SK-N-SH treated with all-trans-retinoic acid at 6 μM for 48 hours (cell line): ENCODE data around the gene PCNA.

ENCODE experiments used
- ATAC-seq: fragments of 200-7000 bp; cut with Tn5 transposase; 3 replicates; pipeline ENCODE4 v1.9.1; 2020; ENCODE audit warnings: mild to moderate bottlenecking, moderate library complexity
- BACH2 ChIP-seq: fragments of 250-450 bp; sonication (Bioruptor Pico); IDR thresholded peaks from 2 replicates; pipeline ENCODE4 v1.9.0; 2021; ENCODE audit warnings: mild to moderate bottlenecking, borderline replicate concordance
- CSDC2 ChIP-seq: fragments of 250-450 bp; sonication (Bioruptor Pico); IDR thresholded peaks from 2 replicates; pipeline ENCODE4 v1.5.0; 2020; ENCODE audit warnings: mild to moderate bottlenecking, moderate library complexity
- ESRRG ChIP-seq: fragments of 250-450 bp; sonication (Bioruptor Pico); IDR thresholded peaks from 2 replicates; pipeline ENCODE4 v1.6.1; 2021; ENCODE audit warnings: mild to moderate bottlenecking
- GLIS3 ChIP-seq: fragments of 250-450 bp; sonication (Bioruptor Pico); IDR thresholded peaks from 2 replicates; pipeline ENCODE4 v1.5.0; 2020; ENCODE audit warnings: mild to moderate bottlenecking, moderate library complexity
- ISL1 ChIP-seq: fragments of 250-450 bp; sonication (Bioruptor Pico); IDR thresholded peaks from 2 replicates; pipeline ENCODE4 v2.1.2; 2022; ENCODE audit warnings: mild to moderate bottlenecking, moderate library complexity
- PPARA ChIP-seq: fragments of 250-450 bp; sonication (Bioruptor Pico); IDR thresholded peaks from 2 replicates; pipeline ENCODE4 v1.5.0; 2020; ENCODE audit warnings: mild to moderate bottlenecking, borderline replicate concordance
- RARB ChIP-seq: fragments of 250-450 bp; sonication (Bioruptor Pico); IDR thresholded peaks from 2 replicates; pipeline ENCODE4 v1.8.0; 2021; ENCODE audit warnings: mild to moderate bottlenecking, moderate library complexity
- SNAI2 ChIP-seq: fragments of 250-450 bp; sonication (Bioruptor Pico); IDR thresholded peaks from 2 replicates; pipeline ENCODE4 v1.5.0; 2020; ENCODE audit warnings: mild to moderate bottlenecking, moderate library complexity
- TCF4 ChIP-seq: fragments of 250-450 bp; sonication (Bioruptor Pico); IDR thresholded peaks from 2 replicates; pipeline ENCODE4 v1.8.0; 2021; ENCODE audit warnings: mild to moderate bottlenecking, moderate library complexity, borderline replicate concordance
- ZFP3 ChIP-seq: fragments of 250-450 bp; sonication (Bioruptor Pico); IDR thresholded peaks from 2 replicates; pipeline ENCODE4 v1.5.0; 2020; ENCODE audit warnings: mild to moderate bottlenecking, moderate library complexity
- ZFP30 ChIP-seq: fragments of 450-650 bp; formaldehyde crosslinking; IDR thresholded peaks from 2 replicates; pipeline ENCODE4 v1.5.0; 2022; ENCODE audit warnings: mild to moderate bottlenecking, moderate library complexity
- ZNF565 ChIP-seq: fragments of 450-650 bp; formaldehyde crosslinking; conservative IDR thresholded peaks from 2 replicates; pipeline ENCODE4 v1.5.0; 2020; ENCODE audit warnings: low read depth, mild to moderate bottlenecking, moderate library complexity
- ZNF70 ChIP-seq: fragments of 450-650 bp; formaldehyde crosslinking; IDR thresholded peaks from 2 replicates; pipeline ENCODE4 v1.5.0; 2020; ENCODE audit warnings: mild to moderate bottlenecking, moderate library complexity
- ZNF8 ChIP-seq: fragments of 450-650 bp; formaldehyde crosslinking; IDR thresholded peaks from 2 replicates; pipeline ENCODE4 v1.5.0; 2020; ENCODE audit warnings: mild to moderate bottlenecking, moderate library complexity
- TF ChIP-seq, protein P1 (sequence below): fragments of 250-450 bp; sonication (Bioruptor Pico); IDR thresholded peaks from 2 replicates; pipeline ENCODE4 v1.5.1; 2020; ENCODE audit warnings: low read depth, mild to moderate bottlenecking, moderate library complexity
- TF ChIP-seq, protein P2 (sequence below): fragments of 250-450 bp; sonication (Bioruptor Pico); IDR thresholded peaks from 2 replicates; pipeline ENCODE4 v1.8.0; 2020; ENCODE audit warnings: mild to moderate bottlenecking, moderate library complexity, borderline replicate concordance
- TF ChIP-seq, protein P3 (sequence below): fragments of 250-450 bp; sonication (Bioruptor Pico); IDR thresholded peaks from 2 replicates; pipeline ENCODE4 v1.5.0; 2020; ENCODE audit warnings: mild to moderate bottlenecking, moderate library complexity
- TF ChIP-seq, protein P4 (sequence below): fragments of 250-450 bp; sonication (Bioruptor Pico); IDR thresholded peaks from 2 replicates; pipeline ENCODE4 v1.5.1; 2021; ENCODE audit warnings: mild to moderate bottlenecking, moderate library complexity
- TF ChIP-seq, protein P5 (sequence below): fragments of 250-450 bp; sonication (Bioruptor Pico); IDR thresholded peaks from 2 replicates; pipeline ENCODE4 v1.8.0; 2021; ENCODE audit warnings: low read depth, mild to moderate bottlenecking, moderate library complexity, borderline replicate concordance

Gene PCNA

DNA sequence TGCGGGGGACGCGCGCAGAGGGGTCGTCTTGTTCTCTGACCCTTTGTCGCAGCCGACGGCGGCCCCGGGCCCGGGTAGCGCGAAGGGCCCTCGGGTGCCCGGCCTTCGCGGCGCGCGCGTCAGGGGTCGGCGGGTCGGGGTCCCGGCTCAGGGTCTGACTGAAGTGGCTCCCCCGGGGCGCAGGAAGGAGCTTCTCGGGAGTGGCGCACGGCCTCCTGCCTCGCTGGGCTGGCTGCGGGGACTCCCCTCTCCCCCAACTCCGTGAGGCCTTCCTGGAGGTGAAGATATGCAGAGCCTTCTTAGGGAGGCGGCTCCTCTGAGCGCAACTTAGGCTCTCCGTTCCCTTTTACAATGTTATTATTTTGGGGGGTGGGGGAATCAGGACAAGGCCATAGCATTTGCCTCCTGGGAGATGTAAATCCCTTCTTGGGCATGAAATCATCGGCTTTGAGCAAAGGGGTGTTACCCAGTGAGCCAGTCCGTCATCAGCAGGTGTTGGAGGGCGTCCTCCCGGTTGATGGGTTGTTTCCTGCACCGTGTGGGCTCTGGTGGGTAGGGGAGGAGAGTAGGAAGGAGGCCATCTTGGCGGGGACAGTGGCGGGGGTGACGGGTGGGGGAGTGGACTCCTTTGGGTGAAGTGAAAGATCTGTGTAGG, 7.6 kb upstream of the PCNA start:
- ATAC-seq: peak; percentile 50
- TF ChIP-seq ZFP3 (CRISPR knock-in tag) (no peak), ISL1 (CRISPR knock-in tag) (no peak), ZNF565 (CRISPR knock-in tag) (no peak), TCF4 (no peak), ZFP30 (CRISPR knock-in tag) (no peak), SNAI2 (CRISPR knock-in tag) (no peak), PPARA (CRISPR knock-in tag) (no peak), RARB (no peak), BACH2 (CRISPR knock-in tag) (no peak), GLIS3 (no peak)
- TF ChIP-seq, protein P1, sequence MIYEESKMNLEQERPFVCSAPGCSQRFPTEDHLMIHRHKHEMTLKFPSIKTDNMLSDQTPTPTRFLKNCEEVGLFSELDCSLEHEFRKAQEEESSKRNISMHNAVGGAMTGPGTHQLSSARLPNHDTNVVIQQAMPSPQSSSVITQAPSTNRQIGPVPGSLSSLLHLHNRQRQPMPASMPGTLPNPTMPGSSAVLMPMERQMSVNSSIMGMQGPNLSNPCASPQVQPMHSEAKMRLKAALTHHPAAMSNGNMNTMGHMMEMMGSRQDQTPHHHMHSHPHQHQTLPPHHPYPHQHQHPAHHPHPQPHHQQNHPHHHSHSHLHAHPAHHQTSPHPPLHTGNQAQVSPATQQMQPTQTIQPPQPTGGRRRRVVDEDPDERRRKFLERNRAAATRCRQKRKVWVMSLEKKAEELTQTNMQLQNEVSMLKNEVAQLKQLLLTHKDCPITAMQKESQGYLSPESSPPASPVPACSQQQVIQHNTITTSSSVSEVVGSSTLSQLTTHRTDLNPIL (CRISPR knock-in tag): no peak

DNA sequence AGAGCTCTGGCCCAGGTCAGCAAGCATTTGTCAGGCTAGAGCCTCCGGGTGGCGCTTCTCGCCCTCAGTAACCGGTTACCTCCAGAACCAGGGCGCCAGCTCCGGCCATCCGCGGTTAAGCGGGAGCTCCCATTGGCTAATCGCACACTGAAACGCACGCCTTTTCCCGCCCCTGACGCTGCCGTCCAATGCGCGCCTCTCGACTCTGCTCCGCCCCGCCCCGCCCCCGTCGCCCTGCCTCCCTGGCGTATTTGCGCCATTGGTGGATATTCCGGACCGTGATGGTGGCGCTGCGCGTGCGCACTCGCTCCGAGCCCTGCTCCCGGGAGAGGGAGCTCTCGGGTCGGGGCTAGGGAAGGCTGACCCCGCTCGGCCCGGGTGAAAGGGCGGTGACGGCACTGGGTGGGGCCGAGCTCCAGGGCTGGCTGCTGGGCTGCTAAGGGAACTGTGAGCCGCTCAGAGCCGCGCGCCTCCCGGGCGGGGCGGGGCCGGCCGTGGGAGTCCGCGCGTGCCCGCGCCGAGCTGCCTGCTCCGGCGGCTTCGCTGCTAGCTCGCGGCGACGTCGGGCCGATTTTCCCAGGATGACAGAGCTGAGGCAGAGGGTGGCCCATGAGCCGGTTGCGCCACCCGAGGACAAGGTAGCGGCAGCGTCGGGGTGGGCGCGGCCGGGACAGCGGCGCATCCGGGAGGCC, 6.9 kb upstream of the PCNA start, which contains the start of gene CDS2:
TSS of gene CDS2 (plus strand) at position 497 of the 692 bp plus-strand sequence. CDS start at position 582, 85 bp downstream.
- ATAC-seq: peak; percentile 96
- TF ChIP-seq BACH2 (CRISPR knock-in tag) (no peak), ZNF565 (CRISPR knock-in tag) (no peak), TCF4 (no peak)
- TF ChIP-seq, protein P2, sequence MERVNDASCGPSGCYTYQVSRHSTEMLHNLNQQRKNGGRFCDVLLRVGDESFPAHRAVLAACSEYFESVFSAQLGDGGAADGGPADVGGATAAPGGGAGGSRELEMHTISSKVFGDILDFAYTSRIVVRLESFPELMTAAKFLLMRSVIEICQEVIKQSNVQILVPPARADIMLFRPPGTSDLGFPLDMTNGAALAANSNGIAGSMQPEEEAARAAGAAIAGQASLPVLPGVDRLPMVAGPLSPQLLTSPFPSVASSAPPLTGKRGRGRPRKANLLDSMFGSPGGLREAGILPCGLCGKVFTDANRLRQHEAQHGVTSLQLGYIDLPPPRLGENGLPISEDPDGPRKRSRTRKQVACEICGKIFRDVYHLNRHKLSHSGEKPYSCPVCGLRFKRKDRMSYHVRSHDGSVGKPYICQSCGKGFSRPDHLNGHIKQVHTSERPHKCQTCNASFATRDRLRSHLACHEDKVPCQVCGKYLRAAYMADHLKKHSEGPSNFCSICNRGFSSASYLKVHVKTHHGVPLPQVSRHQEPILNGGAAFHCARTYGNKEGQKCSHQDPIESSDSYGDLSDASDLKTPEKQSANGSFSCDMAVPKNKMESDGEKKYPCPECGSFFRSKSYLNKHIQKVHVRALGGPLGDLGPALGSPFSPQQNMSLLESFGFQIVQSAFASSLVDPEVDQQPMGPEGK (CRISPR knock-in tag): no peak

DNA sequence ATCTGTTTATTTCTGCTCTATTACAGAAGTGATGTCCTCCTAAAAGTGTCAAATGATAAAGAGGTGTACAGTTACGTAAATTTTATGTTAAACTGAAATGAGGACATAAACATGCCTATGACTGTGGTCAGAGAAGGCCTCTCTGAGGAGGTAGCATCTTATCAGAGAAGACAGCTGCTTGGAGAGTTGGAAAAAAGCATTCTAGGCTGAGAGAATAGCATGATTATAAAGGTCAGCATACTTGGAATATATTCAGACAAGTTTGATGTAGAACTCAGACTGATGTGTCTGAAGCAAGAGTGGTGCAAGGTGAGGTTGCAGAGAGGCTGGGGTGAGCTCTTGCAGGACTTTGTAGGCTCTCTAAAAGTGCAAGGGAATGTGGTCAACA, 3.1 kb upstream of the PCNA start:
- no peak for TF ChIP-seq CSDC2
- no peak for TF ChIP-seq ZNF8 (CRISPR knock-in tag)
- TF ChIP-seq ISL1 (CRISPR knock-in tag): no peak
- no peak for TF ChIP-seq ZFP3 (CRISPR knock-in tag)
- TF ChIP-seq, protein P2 (CRISPR knock-in tag): no peak

DNA sequence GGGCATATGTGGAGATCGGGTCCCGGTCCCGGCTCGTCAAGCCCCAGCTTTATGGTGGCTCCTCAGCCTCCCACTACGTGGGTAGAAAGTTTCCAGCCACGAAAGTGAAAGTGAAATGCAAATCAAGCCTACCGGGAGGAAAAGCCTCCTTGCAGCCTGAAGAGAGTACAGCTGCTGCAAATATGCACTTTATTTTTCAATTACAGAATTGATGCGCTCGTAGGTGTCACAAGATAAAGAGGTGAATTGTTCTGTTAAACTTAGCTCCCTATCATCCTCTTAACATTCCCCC, 373 bp upstream of the PCNA start:
- ATAC-seq: no peak
- TF ChIP-seq SNAI2 (CRISPR knock-in tag) (no peak), TCF4 (no peak), ESRRG (CRISPR knock-in tag) (no peak), ZNF565 (CRISPR knock-in tag) (no peak), ZNF70 (CRISPR knock-in tag) (no peak), PPARA (CRISPR knock-in tag) (no peak)
- TF ChIP-seq, protein P2 (CRISPR knock-in tag): no peak
- TF ChIP-seq, protein P3, sequence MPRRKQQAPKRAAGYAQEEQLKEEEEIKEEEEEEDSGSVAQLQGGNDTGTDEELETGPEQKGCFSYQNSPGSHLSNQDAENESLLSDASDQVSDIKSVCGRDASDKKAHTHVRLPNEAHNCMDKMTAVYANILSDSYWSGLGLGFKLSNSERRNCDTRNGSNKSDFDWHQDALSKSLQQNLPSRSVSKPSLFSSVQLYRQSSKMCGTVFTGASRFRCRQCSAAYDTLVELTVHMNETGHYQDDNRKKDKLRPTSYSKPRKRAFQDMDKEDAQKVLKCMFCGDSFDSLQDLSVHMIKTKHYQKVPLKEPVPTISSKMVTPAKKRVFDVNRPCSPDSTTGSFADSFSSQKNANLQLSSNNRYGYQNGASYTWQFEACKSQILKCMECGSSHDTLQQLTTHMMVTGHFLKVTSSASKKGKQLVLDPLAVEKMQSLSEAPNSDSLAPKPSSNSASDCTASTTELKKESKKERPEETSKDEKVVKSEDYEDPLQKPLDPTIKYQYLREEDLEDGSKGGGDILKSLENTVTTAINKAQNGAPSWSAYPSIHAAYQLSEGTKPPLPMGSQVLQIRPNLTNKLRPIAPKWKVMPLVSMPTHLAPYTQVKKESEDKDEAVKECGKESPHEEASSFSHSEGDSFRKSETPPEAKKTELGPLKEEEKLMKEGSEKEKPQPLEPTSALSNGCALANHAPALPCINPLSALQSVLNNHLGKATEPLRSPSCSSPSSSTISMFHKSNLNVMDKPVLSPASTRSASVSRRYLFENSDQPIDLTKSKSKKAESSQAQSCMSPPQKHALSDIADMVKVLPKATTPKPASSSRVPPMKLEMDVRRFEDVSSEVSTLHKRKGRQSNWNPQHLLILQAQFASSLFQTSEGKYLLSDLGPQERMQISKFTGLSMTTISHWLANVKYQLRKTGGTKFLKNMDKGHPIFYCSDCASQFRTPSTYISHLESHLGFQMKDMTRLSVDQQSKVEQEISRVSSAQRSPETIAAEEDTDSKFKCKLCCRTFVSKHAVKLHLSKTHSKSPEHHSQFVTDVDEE (CRISPR knock-in tag): no peak
- TF ChIP-seq, protein P4, sequence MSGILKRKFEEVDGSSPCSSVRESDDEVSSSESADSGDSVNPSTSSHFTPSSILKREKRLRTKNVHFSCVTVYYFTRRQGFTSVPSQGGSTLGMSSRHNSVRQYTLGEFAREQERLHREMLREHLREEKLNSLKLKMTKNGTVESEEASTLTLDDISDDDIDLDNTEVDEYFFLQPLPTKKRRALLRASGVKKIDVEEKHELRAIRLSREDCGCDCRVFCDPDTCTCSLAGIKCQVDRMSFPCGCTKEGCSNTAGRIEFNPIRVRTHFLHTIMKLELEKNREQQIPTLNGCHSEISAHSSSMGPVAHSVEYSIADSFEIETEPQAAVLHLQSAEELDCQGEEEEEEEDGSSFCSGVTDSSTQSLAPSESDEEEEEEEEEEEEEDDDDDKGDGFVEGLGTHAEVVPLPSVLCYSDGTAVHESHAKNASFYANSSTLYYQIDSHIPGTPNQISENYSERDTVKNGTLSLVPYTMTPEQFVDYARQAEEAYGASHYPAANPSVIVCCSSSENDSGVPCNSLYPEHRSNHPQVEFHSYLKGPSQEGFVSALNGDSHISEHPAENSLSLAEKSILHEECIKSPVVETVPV: no peak
- TF ChIP-seq, protein P5, sequence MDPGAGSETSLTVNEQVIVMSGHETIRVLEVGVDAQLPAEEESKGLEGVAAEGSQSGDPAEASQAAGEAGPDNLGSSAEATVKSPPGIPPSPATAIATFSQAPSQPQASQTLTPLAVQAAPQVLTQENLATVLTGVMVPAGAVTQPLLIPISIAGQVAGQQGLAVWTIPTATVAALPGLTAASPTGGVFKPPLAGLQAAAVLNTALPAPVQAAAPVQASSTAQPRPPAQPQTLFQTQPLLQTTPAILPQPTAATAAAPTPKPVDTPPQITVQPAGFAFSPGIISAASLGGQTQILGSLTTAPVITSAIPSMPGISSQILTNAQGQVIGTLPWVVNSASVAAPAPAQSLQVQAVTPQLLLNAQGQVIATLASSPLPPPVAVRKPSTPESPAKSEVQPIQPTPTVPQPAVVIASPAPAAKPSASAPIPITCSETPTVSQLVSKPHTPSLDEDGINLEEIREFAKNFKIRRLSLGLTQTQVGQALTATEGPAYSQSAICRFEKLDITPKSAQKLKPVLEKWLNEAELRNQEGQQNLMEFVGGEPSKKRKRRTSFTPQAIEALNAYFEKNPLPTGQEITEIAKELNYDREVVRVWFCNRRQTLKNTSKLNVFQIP (CRISPR knock-in tag): no peak

More for the DNA sequence above, 3.1 kb upstream of the PCNA start:
- no peak for ATAC-seq
